Measurements from ENCODE around the gene ARMH3. TPM values are rescaled to one million over a fixed set of nuclear protein-coding genes. Genes with fewer than 3 reads are reported as not detected.
A peak's percentile ranks its signal among the peaks of the same experiment; 100 is the strongest.

The ARMH3 gene
- total RNA-seq, 1 donor from 2014 or later: 26.4 TPM

- DNase-seq (ENCODE audit: low spot score): no peak
Measured at GRCh38 chr10:101858723-101859500, 197.1 kb downstream of the ARMH3 start.

GRCh38 chr10:101857802-101858476 lies 198.0 kb downstream of the ARMH3 start:
- no peak for DNase-seq (ENCODE audit: low spot score)

GRCh38 chr10:101856626-101857025 lies 199.3 kb downstream of the ARMH3 start:
- no peak for DNase-seq (ENCODE audit: low spot score)

GRCh38 chr10:101851411-101852116 lies 204.4 kb downstream of the ARMH3 start:
- no peak for DNase-seq (ENCODE audit: low spot score)

GRCh38 chr10:101850749-101851148 lies 205.2 kb downstream of the ARMH3 start:
- no peak for DNase-seq (ENCODE audit: low spot score)

GRCh38 chr10:101848894-101849351 lies 207.1 kb downstream of the ARMH3 start:
- DNase-seq (ENCODE audit: low spot score): no peak

GRCh38 chr10:101848408-101848807 lies 207.6 kb downstream of the ARMH3 start:
- DNase-seq (ENCODE audit: low spot score): no peak

GRCh38 chr10:101845893-101846292 lies 210.1 kb downstream of the ARMH3 start:
- DNase-seq (ENCODE audit: low spot score): no peak

- DNase-seq (ENCODE audit: low spot score): no peak
Measured at GRCh38 chr10:101843032-101844021, 212.6 kb downstream of the ARMH3 start, which contains the start of gene KCNIP2. TSS of gene KCNIP2 (minus strand) at chr10:101843800. CDS start at chr10:101843568, 232 bp downstream.

GRCh38 chr10:101841826-101842225 lies 214.1 kb downstream of the ARMH3 start:
- no peak for DNase-seq (ENCODE audit: low spot score)

- peak; percentile 75 for DNase-seq (ENCODE audit: low spot score)
Measured at GRCh38 chr10:101840741-101841453, 215.1 kb downstream of the ARMH3 start.

GRCh38 chr10:101840102-101840684 lies 215.8 kb downstream of the ARMH3 start:
- no peak for DNase-seq (ENCODE audit: low spot score)

GRCh38 chr10:101839416-101840063 lies 216.4 kb downstream of the ARMH3 start:
- DNase-seq (ENCODE audit: low spot score): no peak

- no peak for DNase-seq (ENCODE audit: low spot score)
Measured at GRCh38 chr10:101839002-101839401, 217.0 kb downstream of the ARMH3 start.

GRCh38 chr10:101838416-101838970 lies 217.5 kb downstream of the ARMH3 start:
- no peak for DNase-seq (ENCODE audit: low spot score)

GRCh38 chr10:101837748-101838147 lies 218.2 kb downstream of the ARMH3 start:
- DNase-seq (ENCODE audit: low spot score): no peak

- DNase-seq (ENCODE audit: low spot score): no peak
Measured at GRCh38 chr10:101835362-101835761, 220.6 kb downstream of the ARMH3 start.

- no peak for DNase-seq (ENCODE audit: low spot score)
Measured at GRCh38 chr10:101834341-101834740, 221.6 kb downstream of the ARMH3 start.

- no peak for DNase-seq (ENCODE audit: low spot score)
Measured at GRCh38 chr10:101833466-101833865, 222.5 kb downstream of the ARMH3 start.

All from mucosa of gallbladder (tissue), 1 donor.